GM19468 (cell line): ENCODE data around the gene ARFGAP3.
"Not testable (repeated sequence)": the region's sequence is repeated elsewhere in the genome, so short reads cannot be mapped to it uniquely, and the experiment has no call there.

Experiments used
- ATAC-seq: cut with Tn5 transposase; IDR thresholded peaks from one replicate; pipeline ENCODE4 v1.9.1; 2021; ENCODE audit warnings: mild to moderate bottlenecking, moderate library complexity, moderate number of reproducible peaks; ENCODE audit not compliant: unreplicated experiment; ENCODE audit errors: extremely low read depth

The ARFGAP3 gene

DNA sequence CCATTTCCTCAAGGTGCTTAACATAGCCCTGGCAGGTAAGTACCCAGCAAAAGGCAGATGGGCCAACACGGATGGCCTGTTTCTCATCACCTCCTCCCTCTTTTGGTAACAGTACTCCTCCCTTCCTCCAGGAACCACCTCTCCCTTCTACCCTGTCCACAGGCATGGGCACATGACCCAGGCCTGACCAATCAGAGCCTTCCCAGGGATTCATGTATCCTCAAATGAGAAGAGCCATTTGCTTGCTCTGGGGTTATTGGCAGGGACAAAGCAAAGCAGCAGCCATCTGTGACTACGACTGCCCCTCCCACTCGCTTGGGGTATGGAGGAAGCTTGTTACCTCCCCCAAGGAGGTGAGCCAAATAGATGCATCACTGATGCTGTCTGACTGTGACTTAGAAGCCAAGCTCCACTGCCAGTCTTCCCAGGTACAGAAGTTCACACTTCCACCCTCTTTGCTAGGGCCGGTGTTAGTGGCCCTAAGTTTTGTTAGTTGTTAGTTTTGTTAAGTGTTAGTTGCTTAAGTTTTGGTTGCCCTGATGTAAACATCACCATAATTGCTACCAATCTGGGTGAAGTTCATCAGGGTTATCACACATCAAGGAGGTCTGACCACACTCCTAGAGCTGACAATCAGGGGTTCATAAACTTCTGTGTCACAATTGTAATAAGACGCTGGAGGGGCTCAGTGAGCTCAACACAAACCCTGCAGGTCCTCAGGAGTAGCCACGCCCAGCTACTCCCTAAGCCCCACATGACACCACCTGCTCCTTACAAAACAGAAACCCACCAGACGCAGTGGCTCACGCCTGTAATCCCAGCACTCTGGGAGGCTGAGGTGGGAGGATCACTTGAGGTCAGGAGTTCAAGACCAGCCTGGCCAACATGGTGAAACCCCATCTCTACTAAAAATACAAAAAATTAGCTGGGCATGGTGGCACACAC, 57.3 kb downstream of the ARFGAP3 start:
- ATAC-seq: no peak

- ATAC-seq: no peak
Measured at GRCh38 chr22:42799061-42799460, 58.0 kb downstream of the ARFGAP3 start.

GRCh38 chr22:42797011-42797410, 60.1 kb downstream of the ARFGAP3 start:
- no peak for ATAC-seq

DNA sequence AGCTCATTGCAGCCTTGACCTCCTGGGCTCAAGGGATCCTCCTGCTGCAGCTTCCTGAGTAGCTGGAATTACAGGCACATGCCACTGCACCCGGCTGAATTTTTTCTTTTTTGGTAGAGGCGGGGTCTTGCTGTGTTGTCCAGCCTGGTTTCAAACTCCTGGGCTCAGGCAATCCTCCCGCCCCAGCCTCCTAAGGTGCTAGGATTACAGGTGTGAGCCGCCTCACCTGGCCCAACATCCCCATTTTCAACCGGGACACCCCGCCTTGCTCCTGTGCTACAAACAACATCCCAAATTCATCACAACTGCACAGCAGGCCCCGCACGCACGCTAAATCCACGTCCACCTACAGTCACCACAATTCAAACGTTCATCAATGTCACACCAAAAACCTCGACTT, 61.0 kb downstream of the ARFGAP3 start:
- ATAC-seq: no peak

GRCh38 chr22:42794551-42795510, 62.2 kb downstream of the ARFGAP3 start:
- ATAC-seq: no peak

DNA sequence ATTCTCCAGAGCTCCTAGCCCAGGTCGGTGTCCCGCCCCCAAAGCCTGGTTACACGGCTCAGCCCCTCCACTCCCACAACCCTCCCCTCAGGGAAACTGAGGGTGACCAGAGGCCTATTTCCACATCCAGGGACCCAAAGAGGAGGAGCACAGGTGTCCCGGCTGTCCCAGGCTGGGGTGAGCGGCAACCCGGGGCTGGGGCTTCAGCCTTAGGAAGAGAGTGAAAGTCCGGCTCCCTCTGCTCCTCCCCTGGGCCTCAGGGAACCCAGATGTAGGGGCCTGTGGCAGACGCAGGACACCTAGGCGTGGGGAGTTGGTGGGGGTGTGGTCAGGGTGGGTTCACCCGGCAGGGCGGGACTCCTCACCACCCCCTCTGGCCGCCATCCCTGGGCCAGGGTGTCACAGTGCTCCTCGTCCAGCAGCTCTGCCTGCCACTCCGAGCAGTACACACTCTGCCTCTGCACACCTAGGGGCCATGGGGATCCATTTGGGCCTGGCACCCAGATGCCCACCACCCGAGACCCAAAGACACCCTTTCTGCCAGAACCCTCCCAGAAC, 63.1 kb downstream of the ARFGAP3 start:
- no peak for ATAC-seq

DNA sequence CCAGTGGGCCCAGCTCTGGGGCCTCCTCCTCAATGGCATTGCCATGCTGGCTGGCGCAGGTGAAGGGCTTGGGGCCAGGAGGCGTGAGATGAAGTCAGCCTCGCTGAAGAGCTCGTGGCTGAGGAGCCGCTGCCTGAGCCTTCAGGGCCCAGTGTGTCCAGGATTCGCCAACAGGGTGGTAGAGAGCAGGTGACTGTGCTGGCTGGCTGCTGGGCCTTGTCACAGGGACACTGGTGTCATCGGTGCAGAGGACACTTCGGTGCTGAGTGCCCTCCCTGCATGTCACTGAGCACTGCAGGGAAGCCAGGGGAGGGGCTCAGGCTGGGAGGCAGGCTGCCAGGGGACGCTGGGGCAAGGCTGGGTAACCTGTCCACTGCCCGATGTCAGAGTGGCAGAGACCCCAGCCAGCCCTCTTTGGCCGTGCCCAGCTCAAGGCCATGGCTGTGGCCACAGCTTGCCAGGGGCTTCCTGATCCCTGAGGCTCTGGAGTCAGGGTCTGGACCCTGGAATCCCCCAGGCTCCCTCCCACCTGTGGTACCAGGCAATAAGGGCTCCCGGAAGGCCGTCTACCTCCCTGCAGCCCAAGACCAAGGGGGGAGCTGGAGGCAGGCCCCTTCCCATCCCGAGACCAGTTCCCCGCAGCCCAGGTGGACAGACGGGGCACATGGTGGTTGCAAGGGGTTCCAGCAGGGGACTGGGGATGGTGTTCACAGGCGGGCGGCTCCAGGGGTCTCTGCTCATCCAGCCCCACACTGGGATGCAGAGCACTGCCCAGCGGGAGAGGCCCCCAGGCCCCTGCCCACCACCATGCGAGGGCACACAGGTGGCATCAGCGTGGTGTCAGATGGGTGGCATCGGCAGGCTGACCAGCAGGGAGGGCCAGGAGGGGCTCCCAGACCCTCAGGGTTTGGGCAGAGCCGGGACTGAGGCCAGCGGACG, 63.9 kb downstream of the ARFGAP3 start:
- ATAC-seq: no peak

DNA sequence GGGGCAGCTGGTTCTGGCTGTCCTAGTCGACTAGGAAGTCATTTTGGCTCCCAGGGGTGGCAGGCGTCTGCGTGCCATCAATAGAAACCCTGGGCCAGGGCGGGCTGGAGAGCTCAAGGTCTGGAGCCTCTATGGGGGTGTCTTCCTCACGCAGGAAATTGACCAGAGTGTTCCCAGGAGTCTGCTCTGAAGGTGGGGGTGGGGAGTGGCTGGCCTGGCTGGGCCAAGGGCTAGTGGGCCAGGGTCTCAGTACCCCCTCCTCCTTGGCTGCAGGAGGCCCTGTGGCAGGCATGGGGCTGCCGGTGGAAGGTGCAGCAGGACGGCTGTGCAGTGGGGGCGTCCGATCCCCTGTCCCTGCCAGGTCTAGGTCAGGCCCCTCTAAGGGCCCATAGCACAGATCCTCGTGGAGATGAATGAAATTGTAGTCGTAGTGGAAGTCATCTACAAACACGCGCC, 64.6 kb downstream of the ARFGAP3 start:
- no peak for ATAC-seq

- no peak for ATAC-seq
Measured at GRCh38 chr22:42791721-42792452, 65.2 kb downstream of the ARFGAP3 start.

- ATAC-seq: no peak
Measured at GRCh38 chr22:42788466-42788865, 68.6 kb downstream of the ARFGAP3 start.

DNA sequence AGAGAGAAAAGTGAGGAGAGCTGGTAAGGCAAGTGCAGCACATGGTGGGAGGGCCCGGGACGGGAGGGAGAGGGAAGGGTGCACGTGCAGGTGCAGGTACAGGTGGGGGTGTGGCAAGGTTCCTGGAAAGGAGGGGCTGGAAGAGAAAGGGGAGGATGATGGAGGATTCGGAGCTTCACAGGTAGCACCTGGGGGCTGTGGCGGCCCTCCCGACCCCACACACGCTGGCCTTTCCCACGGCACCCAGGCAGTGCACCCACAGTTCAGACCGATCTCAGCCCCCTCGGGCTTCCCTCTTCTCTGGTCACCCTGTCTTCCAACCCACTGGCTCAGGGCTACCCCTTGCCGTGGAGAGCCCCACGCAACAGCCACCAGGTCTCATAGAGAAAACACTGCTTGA, 69.1 kb downstream of the ARFGAP3 start:
- ATAC-seq: no peak

GRCh38 chr22:42787357-42787736, 69.7 kb downstream of the ARFGAP3 start:
- ATAC-seq: no peak

- ATAC-seq: no peak
Measured at GRCh38 chr22:42786606-42787356, 70.3 kb downstream of the ARFGAP3 start.

- no peak for ATAC-seq
Measured at GRCh38 chr22:42785706-42786499, 71.2 kb downstream of the ARFGAP3 start.

DNA sequence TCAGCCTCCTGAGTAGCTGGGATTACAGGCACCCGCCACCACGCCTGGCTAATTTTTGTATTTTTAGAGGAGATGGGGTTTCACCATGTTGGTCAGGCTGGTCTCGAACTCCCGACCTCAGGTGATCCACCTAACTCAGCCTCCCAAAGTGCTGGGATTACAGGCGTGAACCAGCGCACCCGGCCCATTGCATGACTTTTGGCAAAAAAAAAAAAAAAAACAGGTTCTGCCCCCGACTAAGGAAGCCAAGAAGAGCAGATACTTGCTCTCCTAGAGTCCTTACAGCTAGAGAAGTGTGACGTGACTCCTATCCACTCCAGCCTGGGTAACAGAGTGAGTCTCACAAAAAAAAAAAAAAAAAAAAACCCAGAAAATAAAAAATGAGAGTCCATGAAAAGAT, 74.8 kb downstream of the ARFGAP3 start:
- ATAC-seq: not testable (repeated sequence)

DNA sequence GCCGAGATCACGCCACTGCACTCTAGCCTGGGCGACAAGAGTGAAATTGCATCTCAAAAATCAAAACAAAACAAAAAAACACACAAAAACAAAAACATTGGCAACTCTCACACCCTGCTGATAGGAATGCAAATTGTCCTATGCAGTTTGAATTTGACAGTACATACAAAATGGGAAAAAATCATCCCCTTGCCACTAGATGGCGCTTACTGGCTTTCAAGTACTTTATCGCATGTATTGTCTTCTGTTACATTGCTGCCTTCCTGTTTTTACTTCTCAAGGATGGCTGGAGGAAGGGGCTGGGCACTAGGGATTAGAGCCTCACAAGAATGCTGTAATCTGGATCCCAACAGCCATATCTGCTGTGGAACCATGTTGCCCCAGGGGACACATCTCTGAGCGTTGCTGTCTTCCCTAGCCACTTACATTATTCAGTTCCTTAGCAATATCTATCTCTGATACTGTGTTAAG, 77.0 kb downstream of the ARFGAP3 start:
- ATAC-seq: no peak

- ATAC-seq: no peak
Measured at GRCh38 chr22:42777126-42777525, 79.9 kb downstream of the ARFGAP3 start.
